ENCODE data around the gene BEX1.

GRCh38 chrX:103051260-103051789 lies 12.6 kb downstream of the BEX1 start:
- TF ChIP-seq CTCF (IDR thresholded peaks at IDR 0.05; ENCODE audit: insufficient read depth, low read length), result no peak
- TF ChIP-seq, protein P1, sequence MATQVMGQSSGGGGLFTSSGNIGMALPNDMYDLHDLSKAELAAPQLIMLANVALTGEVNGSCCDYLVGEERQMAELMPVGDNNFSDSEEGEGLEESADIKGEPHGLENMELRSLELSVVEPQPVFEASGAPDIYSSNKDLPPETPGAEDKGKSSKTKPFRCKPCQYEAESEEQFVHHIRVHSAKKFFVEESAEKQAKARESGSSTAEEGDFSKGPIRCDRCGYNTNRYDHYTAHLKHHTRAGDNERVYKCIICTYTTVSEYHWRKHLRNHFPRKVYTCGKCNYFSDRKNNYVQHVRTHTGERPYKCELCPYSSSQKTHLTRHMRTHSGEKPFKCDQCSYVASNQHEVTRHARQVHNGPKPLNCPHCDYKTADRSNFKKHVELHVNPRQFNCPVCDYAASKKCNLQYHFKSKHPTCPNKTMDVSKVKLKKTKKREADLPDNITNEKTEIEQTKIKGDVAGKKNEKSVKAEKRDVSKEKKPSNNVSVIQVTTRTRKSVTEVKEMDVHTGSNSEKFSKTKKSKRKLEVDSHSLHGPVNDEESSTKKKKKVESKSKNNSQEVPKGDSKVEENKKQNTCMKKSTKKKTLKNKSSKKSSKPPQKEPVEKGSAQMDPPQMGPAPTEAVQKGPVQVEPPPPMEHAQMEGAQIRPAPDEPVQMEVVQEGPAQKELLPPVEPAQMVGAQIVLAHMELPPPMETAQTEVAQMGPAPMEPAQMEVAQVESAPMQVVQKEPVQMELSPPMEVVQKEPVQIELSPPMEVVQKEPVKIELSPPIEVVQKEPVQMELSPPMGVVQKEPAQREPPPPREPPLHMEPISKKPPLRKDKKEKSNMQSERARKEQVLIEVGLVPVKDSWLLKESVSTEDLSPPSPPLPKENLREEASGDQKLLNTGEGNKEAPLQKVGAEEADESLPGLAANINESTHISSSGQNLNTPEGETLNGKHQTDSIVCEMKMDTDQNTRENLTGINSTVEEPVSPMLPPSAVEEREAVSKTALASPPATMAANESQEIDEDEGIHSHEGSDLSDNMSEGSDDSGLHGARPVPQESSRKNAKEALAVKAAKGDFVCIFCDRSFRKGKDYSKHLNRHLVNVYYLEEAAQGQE (IDR thresholded peaks at IDR 0.05; ENCODE audit: insufficient replicate concordance, low read depth), result no peak

All from HL-60 (cell line).